PC-9 (cell line): ENCODE data around the gene L1CAM. TPM values are rescaled to one million over a fixed set of nuclear protein-coding genes. Genes with fewer than 3 reads are reported as not detected.

Source experiments
- BruUV-seq: library from RNA; stranded (reverse); fragments of 400-500 nt; replicated peaks from 2 replicates; lab custom pipeline; 2021; lab: Mats Ljungman, UMichigan
- CTCF ChIA-PET: fragments of 300-600 bp; sonication (Branson Sonifier 250); formaldehyde crosslinking; loops from one replicate; lab custom pipeline; 2022; ENCODE audit warnings: antibody characterized with exemption; lab: Charles Lee
- POLR2A ChIA-PET: fragments of 300-600 bp; sonication (Branson Sonifier 250); formaldehyde crosslinking; loops from one replicate; lab custom pipeline; 2022; ENCODE audit warnings: antibody characterized with exemption; ENCODE audit not compliant: unreplicated experiment; lab: Charles Lee
- DNase-seq, 2 experiments: peaks; one replicate each; pipeline versions ENCODE4 v3.0.0 to v3.0.0-alpha.2; 2015 to 2022; ENCODE audit warnings: mixed read lengths in 1 of 2
- H2AFZ ChIP-seq: fragments of 200-600 bp; sonication (generic); 2 replicates; pipeline ENCODE4 v1.8.1; 2017; ENCODE audit warnings: antibody characterized with exemption
- H3F3A ChIP-seq: fragments of 200-600 bp; sonication (generic); 2 replicates; pipeline ENCODE4 v1.8.1; 2017; ENCODE audit warnings: antibody characterized with exemption, mild to moderate bottlenecking, low read depth; ENCODE audit not compliant: insufficient read depth
- H3K27ac ChIP-seq: fragments of 200-600 bp; sonication (generic); 2 replicates; pipeline ENCODE4 v1.6.1; 2016; ENCODE audit warnings: mixed run types
- H3K27me3 ChIP-seq: fragments of 200-600 bp; sonication (generic); 2 replicates; pipeline ENCODE4 v1.6.1; 2016; ENCODE audit warnings: low read depth, mixed run types; ENCODE audit not compliant: insufficient read depth
- H3K36me3 ChIP-seq: fragments of 200-600 bp; sonication (generic); 2 replicates; pipeline ENCODE4 v1.6.1; 2016; ENCODE audit warnings: low read depth, mixed run types
- H3K4me1 ChIP-seq: fragments of 200-600 bp; sonication (generic); replicated peaks from 2 replicates; pipeline ENCODE4 v1.6.1; 2016; ENCODE audit warnings: mixed run types; ENCODE audit not compliant: insufficient read depth
- H3K4me2 ChIP-seq: fragments of 200-600 bp; sonication (generic); 2 replicates; pipeline ENCODE4 v1.6.1; 2017; ENCODE audit warnings: mixed run types
- H3K4me3 ChIP-seq: fragments of 200-600 bp; sonication (generic); 2 replicates; pipeline ENCODE4 v1.6.1; 2016; ENCODE audit warnings: mixed run types
- H3K79me2 ChIP-seq: fragments of 200-600 bp; sonication (generic); 2 replicates; pipeline ENCODE4 v1.6.1; 2017; ENCODE audit warnings: low read depth, mixed run types
- H3K9me2 ChIP-seq: fragments of 200-600 bp; sonication (generic); 2 replicates; pipeline ENCODE4 v1.8.1; 2017; ENCODE audit warnings: mild to moderate bottlenecking; ENCODE audit not compliant: insufficient read depth
- H3K9me3 ChIP-seq: fragments of 200-600 bp; sonication (generic); 2 replicates; pipeline ENCODE4 v1.8.1; 2016; ENCODE audit warnings: low read depth; ENCODE audit not compliant: insufficient read depth
- H4K20me1 ChIP-seq: fragments of 200-600 bp; sonication (generic); 2 replicates; pipeline ENCODE4 v1.8.1; 2017; ENCODE audit not compliant: insufficient read depth
- CTCF ChIP-seq: fragments of 200-600 bp; sonication (generic); conservative IDR thresholded peaks from 2 replicates; pipeline ENCODE4 v1.6.1; 2017; ENCODE audit warnings: mixed run types, antibody characterized with exemption, mild to moderate bottlenecking, moderate library complexity
- EZH2 ChIP-seq: fragments of 200-600 bp; sonication (generic); IDR thresholded peaks from 2 replicates; pipeline ENCODE4 v1.8.0; 2017; ENCODE audit warnings: antibody characterized with exemption, low read depth
- intact Hi-C: fragments of 100-400 bp; cut with micrococcal nuclease; formaldehyde crosslinking; loops from one replicate; pipeline ENCODE4 v1.10.0; 2022; ENCODE audit not compliant: unreplicated experiment
- total RNA-seq: library from RNA; stranded (reverse); gene quantifications from 2 replicates; pipeline ENCODE4 v1.2.3, GENCODE V29; 2021

Gene L1CAM
- total RNA-seq, 1 experiment from 2014 or later = 68.8 TPM

- POLR2A ChIA-PET = no interaction called here
- no peaks in the 10 kb centered on the region for H3F3A ChIP-seq
Observed at GRCh38 chrX:153867671-153868070, 18.3 kb downstream of the L1CAM start.

GRCh38 chrX:153867139-153867538 lies 18.8 kb downstream of the L1CAM start:
- Histone ChIP-seq H3K4me2 (no peak overlapping the region), H3K27me3 (no peaks in the 10 kb centered on the region), H3K9me3 (no peaks in the 10 kb centered on the region), H4K20me1 (no peaks in the 10 kb centered on the region), H3K4me1 (no peaks in the 10 kb centered on the region), H3K4me3 (no peak overlapping the region), H3F3A (no peaks in the 10 kb centered on the region), H3K79me2 (no peaks in the 10 kb centered on the region), H3K9me2 (no peaks in the 10 kb centered on the region), H3K36me3 (no peaks in the 10 kb centered on the region), H2AFZ (no peak overlapping the region), H3K27ac (no peak overlapping the region)
- no peak for TF ChIP-seq EZH2
- TF ChIP-seq CTCF = no peak
- no TSS peak for BruUV-seq
- intact Hi-C loops = no loop called here
- ChIA-PET CTCF (no interaction called here), POLR2A (no interaction called here)
- no peak for DNase-seq

More at GRCh38 chrX:153867671-153868070, 18.3 kb downstream of the L1CAM start:
- Histone ChIP-seq H4K20me1 (no peaks in the 10 kb centered on the region), H3K4me1 (no peaks in the 10 kb centered on the region), H3K79me2 (no peaks in the 10 kb centered on the region), H3K36me3 (no peaks in the 10 kb centered on the region), H3K27me3 (no peaks in the 10 kb centered on the region), H3K4me3 (no peak overlapping the region), H3K9me2 (no peaks in the 10 kb centered on the region), H3K4me2 (no peak overlapping the region), H2AFZ (no peak overlapping the region), H3K9me3 (no peaks in the 10 kb centered on the region), H3K27ac (no peak overlapping the region)
- TF ChIP-seq EZH2 (no peak), CTCF (no peak)
- no peak for DNase-seq
- BruUV-seq = no TSS peak
- intact Hi-C loops = no loop called here
- CTCF ChIA-PET = no interaction called here

- H3K9me2 ChIP-seq = no peaks in the 10 kb centered on the region
- H3K4me2 ChIP-seq = no peak overlapping the region
- H4K20me1 ChIP-seq = no peaks in the 10 kb centered on the region
- no peak overlapping the region for H3K27ac ChIP-seq
- no peaks in the 10 kb centered on the region for H3F3A ChIP-seq
- intact Hi-C loops = no loop called here
- no peaks in the 10 kb centered on the region for H3K27me3 ChIP-seq
- no peaks in the 10 kb centered on the region for H3K36me3 ChIP-seq
- H3K79me2 ChIP-seq = no peaks in the 10 kb centered on the region
- H3K4me1 ChIP-seq = no peaks in the 10 kb centered on the region
- no peaks in the 10 kb centered on the region for H3K9me3 ChIP-seq
- no TSS peak for BruUV-seq
- CTCF ChIA-PET = no interaction called here
- no peak overlapping the region for H2AFZ ChIP-seq
- TF ChIP-seq EZH2 = no peak
- TF ChIP-seq CTCF = no peak
- DNase-seq = no peak
- POLR2A ChIA-PET = no interaction called here
- H3K4me3 ChIP-seq = no peak overlapping the region
Observed at GRCh38 chrX:153866302-153867019, 19.5 kb downstream of the L1CAM start.
